ACC112 (cell line): ENCODE data around the gene TBKBP1.
A peak's percentile ranks its signal among the peaks of the same experiment; 100 is the strongest.
"Not testable (repeated sequence)": the region's sequence is repeated elsewhere in the genome, so short reads cannot be mapped to it uniquely, and the experiment has no call there.

Experiments
- H2AFZ ChIP-seq: fragments of 200-600 bp; sonication (generic); one replicate; pipeline ENCODE4 v1.6.0; 2017; ENCODE audit warnings: antibody characterized with exemption, low read length; ENCODE audit not compliant: unreplicated experiment
- H3K27ac ChIP-seq: fragments of 200-600 bp; sonication (generic); 2 replicates; pipeline ENCODE4 v1.5.1; 2014; ENCODE audit warnings: low read depth, mild to moderate bottlenecking, antibody characterized with exemption, low read length, moderate library complexity
- H3K27me3 ChIP-seq: fragments of 200-600 bp; sonication (generic); 2 replicates; pipeline ENCODE4 v1.6.1; 2014; ENCODE audit warnings: mild to moderate bottlenecking, antibody characterized with exemption, low read length, moderate library complexity, mixed read lengths; ENCODE audit not compliant: insufficient read depth
- H3K36me3 ChIP-seq: fragments of 200-600 bp; sonication (generic); 2 replicates; pipeline ENCODE4 v1.6.1; 2016; ENCODE audit warnings: mild to moderate bottlenecking, antibody characterized with exemption, low read length, moderate library complexity, mixed read lengths; ENCODE audit not compliant: insufficient read depth
- H3K4me1 ChIP-seq: fragments of 200-600 bp; sonication (generic); one replicate; pipeline ENCODE4 v1.6.1; 2016; ENCODE audit warnings: low read length, mixed read lengths; ENCODE audit not compliant: insufficient read depth, unreplicated experiment, control insufficient read depth
- H3K4me3 ChIP-seq: fragments of 200-600 bp; sonication (generic); 2 replicates; pipeline ENCODE4 v1.5.1; 2014; ENCODE audit warnings: mild to moderate bottlenecking, low read depth, low read length
- H3K79me2 ChIP-seq: fragments of 200-600 bp; sonication (generic); one replicate; pipeline ENCODE4 v1.6.0; 2016; ENCODE audit warnings: low read length; ENCODE audit not compliant: control insufficient read depth, unreplicated experiment, insufficient read depth

TBKBP1 gene

GRCh38 chr17:47682138-47682537, 11.8 kb upstream of the TBKBP1 start:
- peaks cover 34% of the 10 kb centered on the region for H3K4me1 ChIP-seq
- H3K27me3 ChIP-seq = no peaks in the 10 kb centered on the region
- peaks cover 56% of the 10 kb centered on the region for H3K36me3 ChIP-seq
- H3K79me2 ChIP-seq = no peaks in the 10 kb centered on the region
- H3K27ac ChIP-seq = no peak overlapping the region
- H2AFZ ChIP-seq = no peak overlapping the region
- H3K4me3 ChIP-seq = no peak overlapping the region

- H3K27ac ChIP-seq = not testable (repeated sequence)
- Histone ChIP-seq H3K4me1 (peaks cover 38% of the 10 kb centered on the region), H3K36me3 (peaks cover 51% of the 10 kb centered on the region)
Observed at GRCh38 chr17:47682727-47683126, 11.2 kb upstream of the TBKBP1 start.

GRCh38 chr17:47684025-47684424, 9.9 kb upstream of the TBKBP1 start:
- Histone ChIP-seq H3K27me3 (no peaks in the 10 kb centered on the region), H3K79me2 (no peaks in the 10 kb centered on the region), H3K27ac (peak overlapping the region; percentile 89; the same call in 1 of the 2 replicates), H3K4me3 (no peak overlapping the region), H2AFZ (no peak overlapping the region), H3K4me1 (peaks cover 38% of the 10 kb centered on the region), H3K36me3 (peaks cover 44% of the 10 kb centered on the region)

More at GRCh38 chr17:47682727-47683126, 11.2 kb upstream of the TBKBP1 start:
- not testable (repeated sequence) for H3K4me3 ChIP-seq, H3K79me2 ChIP-seq, H3K27me3 ChIP-seq, H2AFZ ChIP-seq

GRCh38 chr17:47684535-47685193, 9.3 kb upstream of the TBKBP1 start:
- no peaks in the 10 kb centered on the region for H3K79me2 ChIP-seq
- H3K4me3 ChIP-seq = no peak overlapping the region
- H2AFZ ChIP-seq = no peak overlapping the region
- no peaks in the 10 kb centered on the region for H3K27me3 ChIP-seq
- H3K27ac ChIP-seq = peak overlapping the region; percentile 89
- H3K36me3 ChIP-seq = peaks cover 41% of the 10 kb centered on the region
- H3K4me1 ChIP-seq = peaks cover 38% of the 10 kb centered on the region

- Histone ChIP-seq H3K79me2 (no peaks in the 10 kb centered on the region), H2AFZ (no peak overlapping the region), H3K36me3 (peaks cover 31% of the 10 kb centered on the region), H3K27me3 (no peaks in the 10 kb centered on the region), H3K27ac (peak overlapping the region; percentile 89), H3K4me3 (no peak overlapping the region; the same call in 1 of the 2 replicates), H3K4me1 (peaks cover 38% of the 10 kb centered on the region)
Observed at GRCh38 chr17:47685556-47686275, 8.2 kb upstream of the TBKBP1 start.

GRCh38 chr17:47686276-47686635, 7.7 kb upstream of the TBKBP1 start:
- no peaks in the 10 kb centered on the region for H3K79me2 ChIP-seq
- H3K4me1 ChIP-seq = peaks cover 38% of the 10 kb centered on the region
- H3K36me3 ChIP-seq = peaks cover 30% of the 10 kb centered on the region
- no peaks in the 10 kb centered on the region for H3K27me3 ChIP-seq
- no peak overlapping the region; the same call in 1 of the 2 replicates for H3K4me3 ChIP-seq
- H2AFZ ChIP-seq = no peak overlapping the region
- peak overlapping the region; percentile 89 for H3K27ac ChIP-seq

- H3K27ac ChIP-seq = peak overlapping the region; percentile 89
- H3K36me3 ChIP-seq = peaks cover 28% of the 10 kb centered on the region
- H3K79me2 ChIP-seq = no peaks in the 10 kb centered on the region
- no peaks in the 10 kb centered on the region for H3K27me3 ChIP-seq
- H3K4me1 ChIP-seq = peaks cover 38% of the 10 kb centered on the region
- H2AFZ ChIP-seq = no peak overlapping the region
- no peak overlapping the region for H3K4me3 ChIP-seq
Observed at GRCh38 chr17:47686664-47687327, 7.2 kb upstream of the TBKBP1 start.

GRCh38 chr17:47687328-47687690, 6.7 kb upstream of the TBKBP1 start:
- Histone ChIP-seq H3K36me3 (peaks cover 23% of the 10 kb centered on the region), H2AFZ (no peak overlapping the region), H3K27ac (peak overlapping the region; percentile 89), H3K4me3 (no peak overlapping the region), H3K4me1 (peaks cover 38% of the 10 kb centered on the region), H3K27me3 (no peaks in the 10 kb centered on the region), H3K79me2 (no peaks in the 10 kb centered on the region)

GRCh38 chr17:47687748-47688147, 6.2 kb upstream of the TBKBP1 start:
- H3K27me3 ChIP-seq = no peaks in the 10 kb centered on the region
- H3K79me2 ChIP-seq = no peaks in the 10 kb centered on the region
- H3K27ac ChIP-seq = peak overlapping the region; percentile 89
- peaks cover 38% of the 10 kb centered on the region for H3K4me1 ChIP-seq
- H3K36me3 ChIP-seq = peaks cover 19% of the 10 kb centered on the region
- H3K4me3 ChIP-seq = no peak overlapping the region
- no peak overlapping the region for H2AFZ ChIP-seq

GRCh38 chr17:47690121-47690520, 3.8 kb upstream of the TBKBP1 start:
- H3K27ac ChIP-seq = no peak overlapping the region
- H2AFZ ChIP-seq = no peak overlapping the region
- H3K4me1 ChIP-seq = peaks cover 32% of the 10 kb centered on the region
- no peak overlapping the region for H3K4me3 ChIP-seq
- no peaks in the 10 kb centered on the region for H3K27me3 ChIP-seq
- H3K79me2 ChIP-seq = no peaks in the 10 kb centered on the region
- 0 out of 2 replicates have a peak, but pooled peaks cover 5% of the 10 kb centered on the region for H3K36me3 ChIP-seq
